HTERT RPE-1 (cell line): ENCODE measurements around the gene WDCP.
"Not testable (repeated sequence)": the region's sequence is repeated elsewhere in the genome, so short reads cannot be mapped to it uniquely, and the experiment has no call there.

Experiments
- in situ Hi-C: fragments of 300-500 bp; cut with MboI; formaldehyde crosslinking; loops from 4 replicates; pipeline ENCODE4 v1.14.3; 2020; ENCODE audit warnings: low sequenced_read_pairs

Gene WDCP, protein sequence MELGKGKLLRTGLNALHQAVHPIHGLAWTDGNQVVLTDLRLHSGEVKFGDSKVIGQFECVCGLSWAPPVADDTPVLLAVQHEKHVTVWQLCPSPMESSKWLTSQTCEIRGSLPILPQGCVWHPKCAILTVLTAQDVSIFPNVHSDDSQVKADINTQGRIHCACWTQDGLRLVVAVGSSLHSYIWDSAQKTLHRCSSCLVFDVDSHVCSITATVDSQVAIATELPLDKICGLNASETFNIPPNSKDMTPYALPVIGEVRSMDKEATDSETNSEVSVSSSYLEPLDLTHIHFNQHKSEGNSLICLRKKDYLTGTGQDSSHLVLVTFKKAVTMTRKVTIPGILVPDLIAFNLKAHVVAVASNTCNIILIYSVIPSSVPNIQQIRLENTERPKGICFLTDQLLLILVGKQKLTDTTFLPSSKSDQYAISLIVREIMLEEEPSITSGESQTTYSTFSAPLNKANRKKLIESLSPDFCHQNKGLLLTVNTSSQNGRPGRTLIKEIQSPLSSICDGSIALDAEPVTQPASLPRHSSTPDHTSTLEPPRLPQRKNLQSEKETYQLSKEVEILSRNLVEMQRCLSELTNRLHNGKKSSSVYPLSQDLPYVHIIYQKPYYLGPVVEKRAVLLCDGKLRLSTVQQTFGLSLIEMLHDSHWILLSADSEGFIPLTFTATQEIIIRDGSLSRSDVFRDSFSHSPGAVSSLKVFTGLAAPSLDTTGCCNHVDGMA

DNA sequence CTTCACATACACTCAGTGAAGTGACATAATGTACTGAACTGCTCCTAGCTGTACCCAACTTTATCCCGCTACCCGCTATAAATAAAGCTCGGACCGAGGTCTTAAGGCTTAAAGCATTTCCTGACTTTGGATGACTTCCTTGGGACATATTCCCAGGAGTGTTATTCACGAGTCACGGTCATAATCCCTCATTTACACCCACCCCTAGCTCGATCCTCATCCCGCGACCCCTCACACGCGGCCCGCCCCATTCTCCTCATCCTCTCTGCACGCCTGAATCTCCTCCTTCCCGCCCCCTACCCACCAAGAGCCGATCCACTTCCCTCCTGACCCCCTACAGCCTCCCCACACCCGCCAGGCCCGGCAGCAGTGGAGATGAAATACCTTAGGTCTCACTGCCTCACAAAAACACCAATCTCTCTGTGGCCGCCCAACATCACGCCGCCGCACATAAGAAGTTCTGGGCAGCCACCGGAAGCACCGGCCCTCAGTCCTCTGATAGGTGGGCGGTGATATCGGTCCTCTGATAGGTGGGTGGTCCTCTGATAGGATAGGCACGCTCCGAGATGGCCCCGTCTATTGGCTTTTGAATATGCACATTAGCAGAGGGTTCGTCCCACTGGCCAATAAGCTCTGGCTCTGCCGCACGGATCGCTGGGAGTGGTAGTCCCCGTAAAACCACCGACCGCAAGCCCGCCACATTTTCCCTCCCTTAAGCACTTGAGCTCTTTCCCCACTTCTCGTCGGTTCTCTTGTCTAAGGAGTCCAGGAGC lies at the start of gene WDCP:
Gene WDCP (minus strand): TSS at position 462 of the 773 bp plus-strand sequence. CDS start 7,897 bp downstream, outside the sequence.
- in situ Hi-C loops, result no loop called here

DNA sequence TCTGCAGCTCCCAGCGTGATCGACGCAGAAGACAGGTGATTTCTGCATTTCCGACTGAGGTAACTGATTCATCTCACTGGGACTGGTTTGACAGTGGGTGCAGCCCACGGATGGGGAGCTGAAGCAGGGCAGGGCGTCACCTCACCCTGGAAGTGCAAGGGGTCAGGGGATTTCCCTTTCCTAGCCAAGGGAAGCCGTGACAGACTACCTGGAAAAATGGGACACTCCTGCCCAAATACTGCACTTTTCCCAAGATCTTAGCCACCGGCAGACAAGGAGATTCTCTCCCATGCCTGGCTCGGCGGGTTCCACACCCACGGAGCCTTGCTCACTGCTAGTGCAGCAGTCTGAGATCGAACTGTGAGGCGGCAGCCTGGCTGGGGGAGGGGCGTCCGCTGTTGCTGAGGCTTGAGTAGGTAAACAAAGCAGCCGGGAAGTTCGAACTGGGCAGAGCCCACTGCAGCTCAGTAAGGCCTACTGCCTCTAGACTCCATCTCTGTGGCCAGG lies 48.0 kb upstream of the WDCP start:
- in situ Hi-C loops, result not testable (repeated sequence)

DNA sequence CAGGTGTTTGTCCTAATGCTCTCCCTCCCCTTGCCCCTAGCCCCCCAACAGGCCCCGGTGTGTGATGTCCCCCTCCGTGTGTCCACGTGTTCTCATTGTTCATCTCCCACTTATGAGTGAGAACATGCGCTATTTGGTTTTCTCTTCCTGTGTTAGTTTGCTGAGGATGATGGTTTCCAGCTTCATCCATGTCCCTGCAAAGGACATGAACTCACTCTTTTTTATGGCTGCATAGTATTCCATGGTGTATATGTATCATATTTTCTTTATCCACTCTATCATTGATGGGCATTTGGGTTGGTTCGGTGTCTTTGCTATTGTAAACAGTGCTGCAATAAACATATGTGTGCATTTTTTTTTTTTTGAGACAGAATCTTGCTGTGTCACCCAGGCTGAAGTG lies 46.1 kb upstream of the WDCP start:
- in situ Hi-C loops, result not testable (repeated sequence)

DNA sequence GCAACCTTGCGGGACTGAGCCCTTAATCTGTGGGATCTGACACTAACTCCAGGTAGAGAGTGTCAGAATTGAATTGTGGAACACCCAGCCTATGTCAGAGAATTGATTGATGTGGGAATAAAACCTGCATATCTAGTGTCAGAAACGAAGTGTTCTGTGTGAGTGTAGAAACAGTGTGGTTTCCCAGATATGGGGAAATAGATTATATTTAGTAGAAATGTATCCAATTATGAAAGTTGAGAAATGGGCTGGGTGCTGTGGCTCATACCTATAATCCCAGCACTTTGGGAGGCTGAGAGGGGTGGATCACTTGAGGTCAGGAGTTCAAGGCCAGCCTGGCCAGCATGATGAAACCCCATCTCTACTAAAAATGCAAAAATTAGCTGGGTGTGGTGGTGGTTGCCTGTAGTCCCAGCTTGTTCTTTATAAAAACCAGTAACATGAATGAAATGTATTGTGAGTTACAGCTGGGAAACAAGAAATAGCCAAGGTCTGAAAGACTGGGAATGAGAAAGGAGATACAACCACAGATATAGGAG lies 41.7 kb upstream of the WDCP start:
- in situ Hi-C loops, result no loop called here

DNA sequence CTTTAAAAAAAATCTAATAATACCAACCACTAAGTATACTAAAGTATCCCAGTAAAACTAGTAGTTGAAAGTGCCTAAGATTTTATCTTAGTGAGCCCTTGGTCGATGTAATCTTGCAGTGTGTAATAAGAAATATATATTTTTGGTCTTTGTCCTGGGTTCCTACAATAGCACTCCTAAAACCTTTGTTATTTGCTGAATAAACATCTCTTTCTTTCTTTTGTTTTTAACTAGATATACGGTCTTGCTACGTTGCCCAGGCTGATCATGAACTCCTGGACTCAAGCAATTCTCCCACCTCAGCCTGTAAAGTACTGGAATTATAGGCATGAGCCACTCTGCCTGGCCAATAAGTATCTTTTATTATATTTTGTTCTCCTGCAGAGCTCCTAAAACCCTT lies 39.8 kb upstream of the WDCP start:
- in situ Hi-C loops, result no loop called here

DNA sequence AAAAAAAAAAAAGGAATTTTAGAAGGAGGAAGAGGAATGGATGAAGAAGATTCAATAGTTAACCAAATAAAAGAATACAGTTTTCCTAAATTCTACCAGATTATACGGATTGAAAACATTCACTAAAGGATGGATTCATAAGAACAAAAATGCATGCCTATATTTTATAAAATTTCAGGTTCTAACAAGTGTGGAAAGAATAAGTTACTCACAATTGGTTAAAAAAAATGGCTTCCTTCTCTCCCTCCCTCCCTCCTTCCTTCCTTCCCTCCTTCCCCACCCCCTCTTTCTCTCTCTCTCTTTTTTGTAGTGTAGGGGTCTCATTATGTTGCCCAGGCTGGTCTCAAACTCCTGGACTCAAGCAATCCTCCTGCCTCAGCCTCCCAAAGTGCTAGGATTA lies 39.0 kb upstream of the WDCP start:
- in situ Hi-C loops, result no loop called here

DNA sequence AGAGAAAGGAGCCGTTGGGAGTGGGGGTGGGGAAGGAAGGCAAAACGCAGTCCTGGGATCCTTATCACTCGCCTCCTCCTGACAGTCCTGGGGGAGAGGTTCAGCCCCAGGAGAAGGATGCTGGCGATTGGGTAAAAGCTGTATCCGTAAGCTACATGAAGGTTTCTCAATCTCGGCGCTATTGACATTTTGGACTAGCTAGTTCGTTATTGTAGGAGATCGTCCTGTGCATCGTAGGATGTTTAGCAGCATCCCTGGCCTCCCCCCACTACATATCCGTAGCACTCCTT lies 38.0 kb upstream of the WDCP start:
- in situ Hi-C loops, result no loop called here

DNA sequence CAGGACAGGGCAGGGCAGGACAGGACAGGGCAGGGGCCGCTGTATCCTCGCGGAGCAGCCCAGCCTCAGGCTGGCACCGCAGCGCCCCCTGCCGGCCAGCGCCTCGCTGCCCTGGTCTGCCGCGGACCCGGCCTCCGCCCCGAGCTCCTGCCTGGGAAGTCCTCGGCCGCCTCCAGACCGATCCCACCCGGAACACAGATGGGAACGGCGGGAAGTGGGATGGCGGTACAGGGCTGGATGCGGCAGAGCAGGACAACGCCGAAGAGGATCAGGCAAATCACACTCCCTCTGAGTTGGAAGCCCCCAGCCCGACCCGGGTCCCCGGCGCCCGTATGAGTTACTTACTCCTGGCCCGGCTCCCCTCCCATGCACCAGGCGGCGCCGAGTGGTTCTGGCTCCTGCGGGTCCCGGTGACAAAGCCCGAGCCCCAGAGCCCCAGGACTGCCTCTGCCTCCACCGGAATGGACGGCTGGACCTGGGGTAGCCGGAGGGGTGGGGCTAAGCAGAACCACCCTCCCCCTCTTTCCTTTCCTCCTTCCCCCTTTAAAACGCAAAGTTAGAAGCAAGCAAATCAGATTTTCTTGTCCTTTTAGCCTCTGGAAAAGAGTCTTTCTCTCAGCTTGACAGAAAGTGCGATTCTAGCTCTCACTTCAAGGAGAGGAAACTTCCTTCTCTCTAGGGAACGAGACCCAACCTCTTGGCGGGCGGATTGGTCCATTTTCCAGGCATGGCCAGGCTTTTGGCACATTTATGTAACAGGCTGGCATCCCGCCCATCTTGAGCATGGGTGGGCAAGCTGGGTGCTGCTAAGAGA lies 37.4 kb upstream of the WDCP start, which contains the start of gene TP53I3:
Gene TP53I3 (minus strand): TSS at position 449 of the 814 bp plus-strand sequence. CDS start 508 bp downstream, outside the sequence.
- in situ Hi-C loops, result no loop called here

DNA sequence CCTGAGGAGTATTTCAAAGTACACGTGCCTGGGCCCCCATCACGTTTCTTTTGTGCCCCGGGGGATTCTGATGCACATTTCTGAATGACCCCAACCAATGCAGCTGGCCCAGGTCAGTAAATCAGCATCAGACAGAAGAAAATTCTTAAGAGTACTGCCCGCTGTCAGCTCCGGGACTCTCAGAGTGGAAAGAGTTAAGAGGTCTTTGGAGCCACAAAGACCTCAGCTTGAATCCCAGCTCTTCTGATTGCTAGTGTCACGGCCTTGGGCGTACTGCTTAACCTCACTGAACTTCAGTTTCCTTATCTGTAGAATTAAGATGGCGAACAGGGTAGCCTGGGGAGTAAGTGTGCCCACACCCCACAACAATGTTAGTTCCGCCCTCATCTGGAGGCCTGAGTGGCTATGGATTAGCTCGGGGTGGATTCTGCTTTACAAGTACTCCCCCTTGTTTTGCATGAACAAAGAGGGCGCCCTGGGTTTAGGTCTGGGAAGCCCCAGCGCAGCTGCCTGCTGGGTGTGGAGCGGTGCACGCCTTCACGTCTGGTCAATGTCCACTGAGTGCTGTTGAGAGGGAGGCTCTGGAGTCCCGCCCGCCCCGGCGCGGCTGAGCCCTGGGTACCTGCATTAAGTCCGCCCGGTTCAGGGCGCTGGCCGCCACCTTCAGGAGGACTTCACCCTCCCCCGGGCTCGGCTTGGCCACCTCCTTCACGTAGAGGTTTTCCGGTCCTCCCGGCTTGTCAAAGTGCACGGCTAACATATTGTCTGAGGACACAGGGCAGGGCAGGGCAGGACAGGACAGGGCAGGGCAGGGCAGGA lies 36.6 kb upstream of the WDCP start:
- in situ Hi-C loops, result no loop called here

DNA sequence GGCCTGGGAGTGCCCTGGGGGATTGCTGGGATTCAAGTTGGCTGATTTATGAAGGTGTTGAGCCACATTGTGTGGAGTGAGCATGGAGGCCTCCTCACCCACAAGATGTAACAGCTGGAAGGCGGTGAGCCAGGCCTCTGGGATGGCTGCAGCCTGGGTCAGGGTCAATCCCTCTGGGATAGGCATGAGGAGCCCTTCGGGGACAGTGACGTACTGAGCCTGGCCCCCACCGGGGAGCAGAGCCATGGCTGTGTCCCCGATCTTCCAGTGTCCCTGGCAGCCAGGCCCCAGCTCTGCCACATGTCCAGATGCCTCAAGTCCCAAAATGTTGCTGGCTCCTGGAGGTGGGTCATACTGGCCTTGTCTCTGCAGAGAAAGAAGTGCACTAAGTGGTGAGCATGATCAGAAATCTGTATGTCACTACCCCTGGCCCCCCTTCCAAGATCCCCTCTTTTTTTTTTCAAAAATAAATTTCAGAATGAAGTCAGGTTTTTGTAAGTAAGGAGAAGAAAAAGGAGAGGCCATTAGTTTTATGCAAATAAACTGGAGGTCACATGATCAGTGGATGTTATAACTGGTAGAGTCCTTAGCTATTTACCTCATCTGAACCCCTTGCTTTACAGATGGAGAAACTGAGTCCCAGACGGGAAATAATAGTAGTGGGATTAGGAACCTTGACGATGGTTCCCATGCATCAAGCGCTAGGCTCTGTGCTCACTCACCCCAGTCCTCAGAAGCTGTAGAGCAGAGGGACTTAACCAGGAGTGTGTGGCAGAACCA lies 35.8 kb upstream of the WDCP start:
- in situ Hi-C loops, result no loop called here

DNA sequence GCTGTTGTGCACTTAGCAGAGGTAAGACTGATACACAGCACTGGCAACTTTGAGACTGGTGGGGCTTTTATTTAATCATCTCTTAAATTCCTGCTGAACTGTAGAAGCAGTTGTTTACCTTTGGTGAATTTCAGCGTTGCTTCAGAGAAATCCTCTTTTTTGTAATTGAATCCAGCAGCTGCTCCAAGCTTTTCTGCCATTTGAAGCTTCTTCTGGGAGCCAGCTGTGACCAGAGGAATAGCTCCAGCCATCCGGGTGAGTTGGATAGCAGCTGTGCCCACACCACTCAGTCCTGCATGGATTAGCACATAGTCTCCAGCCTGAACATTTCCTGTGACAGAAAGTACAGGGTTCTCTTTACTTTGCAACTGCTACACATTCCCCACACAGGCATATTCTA lies 33.5 kb upstream of the WDCP start:
- in situ Hi-C loops, result no loop called here

DNA sequence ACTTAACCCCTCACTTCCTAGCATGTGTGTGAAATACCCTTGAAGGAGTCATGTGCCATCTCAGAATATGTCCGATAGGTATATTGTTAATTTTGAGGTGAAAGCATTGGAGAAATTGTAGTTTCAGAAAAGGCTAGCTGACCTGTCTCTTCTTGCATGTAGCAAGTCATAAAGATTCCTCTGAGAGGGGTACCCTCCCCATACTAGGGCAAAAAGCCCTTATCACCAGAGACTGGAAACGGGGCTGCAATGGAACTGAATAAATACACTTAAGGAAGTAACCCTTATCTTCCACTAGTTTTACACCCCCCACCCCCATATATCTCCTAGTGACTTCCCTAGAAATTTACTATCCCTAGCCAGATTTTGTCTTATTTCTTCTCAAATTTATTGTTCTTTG lies 30.7 kb upstream of the WDCP start:
- in situ Hi-C loops, result no loop called here

DNA sequence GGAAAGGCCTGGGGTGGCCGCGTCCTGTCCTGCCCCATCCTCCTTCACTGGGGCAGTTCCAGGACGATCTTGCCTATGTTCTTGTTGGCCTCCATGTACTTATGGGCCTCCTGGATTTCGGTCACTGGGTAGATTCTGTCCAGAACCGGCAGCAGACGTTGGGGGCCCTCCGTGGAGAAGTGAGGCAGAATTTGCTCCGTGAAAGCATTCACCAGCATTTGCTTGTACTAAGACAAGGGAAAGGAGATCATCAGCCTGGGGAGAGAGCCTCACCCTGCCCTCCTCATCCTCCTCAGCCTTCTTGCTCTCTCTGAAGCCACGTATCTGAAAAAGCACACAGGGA lies 30.3 kb upstream of the WDCP start:
- in situ Hi-C loops, result no loop called here

DNA sequence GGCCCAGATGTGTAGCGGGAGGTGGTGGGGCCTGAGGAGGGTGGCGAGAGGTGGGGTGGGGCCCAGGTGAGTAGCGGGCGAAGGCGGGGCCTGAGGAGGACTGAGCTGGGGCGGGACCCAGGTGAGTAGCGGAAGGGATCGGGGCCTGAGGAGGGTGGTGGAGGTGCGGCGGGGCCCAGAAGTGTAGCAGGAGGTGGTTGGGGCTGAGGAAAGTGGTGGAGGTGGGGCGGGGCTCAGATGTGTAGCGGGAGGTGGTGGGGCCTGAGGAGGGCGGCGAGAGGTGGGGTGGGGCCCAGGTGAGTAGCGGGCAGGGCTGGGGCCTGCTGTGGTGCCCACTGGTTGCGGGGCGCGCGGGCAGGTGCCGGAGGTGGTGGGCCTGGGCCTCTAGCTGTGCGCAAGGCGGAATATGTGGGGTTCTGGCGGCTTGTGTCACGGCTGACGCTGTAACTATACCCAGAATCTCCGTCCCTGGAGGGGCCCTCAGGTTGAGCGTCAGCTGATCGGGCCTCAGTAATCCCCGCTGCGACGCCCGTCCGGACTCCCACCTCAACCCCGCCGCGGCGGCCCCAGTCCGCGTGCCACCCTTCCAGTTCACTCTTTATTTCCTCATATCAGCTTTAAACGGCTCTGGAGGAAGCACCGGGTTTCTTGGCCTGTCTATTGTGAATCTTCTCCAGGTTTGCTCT lies 29.8 kb upstream of the WDCP start:
- in situ Hi-C loops, result no loop called here

DNA sequence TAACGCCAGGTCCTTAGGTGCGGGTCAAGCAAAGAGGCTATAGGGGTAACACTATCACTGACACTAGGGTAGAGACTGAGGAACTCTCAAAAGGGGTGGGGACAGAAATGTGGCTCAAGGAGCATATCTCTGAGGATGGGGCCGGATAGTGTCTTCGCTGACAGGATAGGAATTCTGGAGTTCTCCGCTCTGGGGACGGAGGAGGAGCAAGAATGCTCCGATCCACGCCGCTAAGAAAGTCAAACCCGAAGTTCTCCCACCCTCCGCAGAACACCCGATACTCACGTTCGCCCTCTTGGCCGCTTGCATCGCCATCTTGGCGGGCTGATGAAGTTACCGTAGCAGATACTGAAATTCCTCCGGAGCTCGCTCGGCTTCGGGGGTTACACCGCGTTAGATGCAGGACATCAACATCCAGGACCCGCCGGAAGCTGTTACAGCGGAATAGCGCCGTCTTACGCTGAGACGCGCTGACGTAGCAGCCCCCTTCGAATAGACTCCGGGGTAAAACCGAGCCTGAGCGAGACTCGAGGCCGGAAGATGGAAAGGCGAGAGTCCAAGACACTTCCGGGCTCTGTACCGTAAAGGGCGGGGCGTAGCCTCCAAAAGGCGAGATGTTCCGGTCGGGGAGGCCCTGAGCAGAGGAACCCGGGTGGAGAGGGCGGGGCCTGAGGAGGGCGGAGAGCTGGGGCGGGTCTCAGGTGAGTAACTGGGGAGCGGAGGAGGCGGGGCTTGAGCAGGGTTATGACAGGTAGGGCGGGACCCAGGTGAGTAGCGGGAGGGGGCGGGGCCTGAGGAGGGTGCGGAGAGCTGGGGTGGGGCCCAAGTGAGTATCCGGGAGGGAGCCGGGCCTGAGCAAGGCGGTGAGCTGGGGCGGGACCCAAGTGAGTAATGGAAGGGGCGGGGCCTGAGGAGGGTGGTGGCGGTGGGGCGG lies 29.0 kb upstream of the WDCP start, which contains the start of gene SF3B6:
Gene SF3B6 (minus strand): TSS at position 412 of the 934 bp plus-strand sequence. CDS start 97 bp downstream, at position 315.
- in situ Hi-C loops, result no loop called here

DNA sequence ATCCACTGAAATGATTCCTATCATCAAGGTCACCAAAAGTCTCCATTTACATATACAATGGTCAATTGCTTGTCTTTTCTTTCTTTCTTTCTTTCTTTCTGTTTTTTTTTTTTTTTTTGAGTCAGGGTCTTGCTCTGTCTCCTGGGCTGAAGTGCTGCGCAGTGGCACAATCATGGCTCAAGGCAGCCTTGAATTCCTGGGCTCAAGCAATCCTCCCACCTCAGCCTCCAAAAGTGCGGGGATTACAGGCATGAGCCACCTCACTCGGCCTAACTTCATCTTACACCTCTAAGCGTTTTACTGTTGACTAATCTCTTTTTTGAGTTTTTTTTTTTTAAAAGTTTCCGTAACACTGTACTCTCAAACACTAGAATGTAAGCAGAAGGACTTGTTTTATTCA lies 28.1 kb upstream of the WDCP start:
- in situ Hi-C loops, result no loop called here

DNA sequence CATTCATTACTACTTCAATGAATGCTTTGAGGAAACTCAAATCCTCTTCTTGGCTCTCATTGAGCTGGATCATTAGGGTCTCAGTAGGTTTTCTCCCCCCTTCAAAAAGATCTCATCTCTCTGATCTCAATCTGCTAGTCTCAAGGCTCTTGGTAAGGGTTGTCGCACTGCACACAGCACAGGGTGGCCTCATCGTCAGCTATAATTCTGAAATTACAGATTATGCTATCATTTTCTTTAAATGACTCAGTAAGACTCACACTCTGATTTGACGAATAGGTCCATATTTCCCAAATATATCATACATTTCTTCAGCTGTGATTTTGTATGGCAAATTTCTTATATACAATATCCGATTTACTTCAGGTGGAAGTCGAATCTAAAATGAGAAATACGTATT lies 26.6 kb upstream of the WDCP start:
- in situ Hi-C loops, result no loop called here
